Naive thymus-derived CD8-positive, alpha-beta T cell (primary cell): ENCODE data around the gene BRD3OS. TPM values are rescaled to one million over a fixed set of nuclear protein-coding genes. Genes with fewer than 3 reads are reported as not detected.
A peak's percentile ranks its signal among the peaks of the same experiment; 100 is the strongest.

ENCODE experiments used
- ATAC-seq, 2 donors: fragments of 150-1000 bp; cut with Tn5 transposase in 1 of 2; sonication (Bioruptor Pico), chemical (Tn5 transposase) in 1 of 2; 1 replicate in 1 of 2; 2 replicates in 1 of 2; pipeline ENCODE4 v1.10.0; 2021; ENCODE audit warnings: mild to moderate bottlenecking in 2 of 2, moderate library complexity in 2 of 2
- POLR2A ChIA-PET: fragments of 350-600 bp; sonication (Branson Sonifier 250); formaldehyde crosslinking; loops from one replicate; lab custom pipeline; 2021; ENCODE audit warnings: antibody characterized with exemption; lab: Charles Lee
- DNase-seq, 10 donors: peaks; one replicate each; pipeline versions ENCODE4 v3.0.0 to v3.0.0-alpha.2; 2020 to 2022
- H3K27ac Mint-ChIP-seq, 10 donors: one replicate each; pipeline ENCODE4 v1.8.0; 2020 to 2022; ENCODE audit warnings: mild to moderate bottlenecking in 10 of 10, mixed read lengths in 10 of 10, moderate library complexity in 4 of 10, inconsistent platforms in 1 of 10
- H3K27me3 Mint-ChIP-seq, 5 donors: one replicate each; pipeline ENCODE4 v1.8.0; 2021 to 2022; ENCODE audit warnings: mixed read lengths in 5 of 5
- H3K36me3 Mint-ChIP-seq, 3 donors: one replicate each; pipeline ENCODE4 v1.8.0; 2020 to 2022; ENCODE audit warnings: mixed read lengths in 3 of 3, mild to moderate bottlenecking in 2 of 3, inconsistent platforms in 1 of 3
- H3K4me1 Mint-ChIP-seq, 4 donors: one replicate each; pipeline ENCODE4 v1.8.0; 2021 to 2022; ENCODE audit warnings: mixed read lengths in 4 of 4
- H3K4me3 Mint-ChIP-seq, 10 donors: one replicate each; pipeline ENCODE4 v1.8.0; 2020 to 2022; ENCODE audit warnings: mild to moderate bottlenecking in 10 of 10, mixed read lengths in 10 of 10, moderate library complexity in 6 of 10, inconsistent platforms in 1 of 10
- H3K9me3 Mint-ChIP-seq, 9 donors: one replicate each; pipeline ENCODE4 v1.8.0; 2020 to 2022; ENCODE audit warnings: mixed read lengths in 9 of 9, mild to moderate bottlenecking in 3 of 9, inconsistent platforms in 1 of 9, moderate library complexity in 1 of 9
- polyA plus RNA-seq, 3 donors: library from polyadenylated mRNA; unstranded; fragments of 300-500 nt; fragmentation: Illumina TruSeq; gene quantifications; one replicate each; pipeline ENCODE4 v1.2.3, GENCODE V29; 2021
- total RNA-seq, 8 experiments: library from RNA in 2 of 8; stranded (reverse) in 2 of 8; gene quantifications; one replicate each; pipeline ENCODE4 v1.2.3 and lab custom pipeline; 2021 to 2026

Gene BRD3OS
- total and polyA plus RNA-seq, 5 experiments from 2014 or later: 13.8 to 28.6 (median 20.8) TPM

GRCh38 chr9:134060546-134060945 is 35.3 kb downstream of the BRD3OS start:
- DNase-seq (no peak), ATAC-seq (no peak)
- Mint-ChIP-seq H3K4me1 (peaks cover 25 to 75% (median 73%) of the 10 kb centered on the region in 4 donors), H3K27ac (peak overlapping the region in 5 of 10 donors; percentile 37 to 78 (median 53)), H3K4me3 (peak overlapping the region in 5 of 10 donors; percentile 14 to 48 (median 24)), H3K9me3 (no peaks in the 10 kb centered on the region), H3K27me3 (no peaks in the 10 kb centered on the region), H3K36me3 (no peaks in the 10 kb centered on the region)
- POLR2A ChIA-PET: no interaction called here

- Mint-ChIP-seq H3K9me3 (no peaks in the 10 kb centered on the region), H3K27me3 (no peaks in the 10 kb centered on the region), H3K36me3 (no peaks in the 10 kb centered on the region), H3K27ac (peak overlapping the region in 3 of 10 donors; percentile 37 to 78 (median 52)), H3K4me3 (peak overlapping the region in 2 of 10 donors; percentile 23 to 48), H3K4me1 (peaks cover 27 to 79% (median 77%) of the 10 kb centered on the region in 4 donors)
- POLR2A ChIA-PET: no interaction called here
- no peak for DNase-seq
- ATAC-seq: no peak
Measured at GRCh38 chr9:134061019-134061687, 35.9 kb downstream of the BRD3OS start.

DNA sequence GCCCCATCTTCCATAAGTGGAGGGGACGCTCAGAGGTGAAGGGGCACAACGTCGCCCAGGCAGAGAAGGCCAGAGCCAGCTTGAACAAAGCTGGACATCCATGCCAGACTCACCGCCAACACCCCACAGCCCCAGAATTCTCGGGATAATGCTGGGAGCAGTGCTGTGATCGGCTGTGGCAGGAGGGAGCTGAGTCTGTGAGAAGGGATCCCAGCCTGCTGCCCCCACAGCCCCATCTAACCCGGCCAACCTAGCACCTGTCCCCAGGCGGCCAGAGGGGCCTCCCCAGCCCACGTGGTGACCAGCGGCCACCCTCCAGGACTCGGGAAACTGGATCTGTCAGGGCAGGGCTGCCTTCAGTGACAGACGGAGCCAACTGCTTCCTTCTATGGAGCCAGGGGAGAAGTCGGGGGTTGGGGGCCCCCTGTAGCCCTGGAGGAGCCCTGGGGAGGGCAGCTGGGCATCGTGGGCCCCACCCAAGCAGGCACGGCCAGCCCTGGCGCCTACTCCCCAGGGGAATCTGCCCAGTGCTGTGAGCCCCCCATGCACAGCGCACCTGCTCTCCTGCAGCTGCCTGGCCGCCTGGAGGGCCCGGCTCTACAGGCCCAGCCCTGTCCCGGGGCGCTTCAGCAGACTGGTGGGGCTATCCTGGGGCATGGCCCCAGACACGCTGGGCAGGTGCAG is 36.5 kb downstream of the BRD3OS start:
- H3K27ac Mint-ChIP-seq: peak overlapping the region in 1 of 10 donors; percentile 78
- no peaks in the 10 kb centered on the region for H3K36me3 Mint-ChIP-seq
- ATAC-seq: no peak
- no peaks in the 10 kb centered on the region for H3K27me3 Mint-ChIP-seq
- H3K4me1 Mint-ChIP-seq: peaks cover 28 to 79% (median 79%) of the 10 kb centered on the region in 4 donors
- POLR2A ChIA-PET: interaction anchor here (0.8 kb wide), 1 partner anchor 8 kb away, joined by 3 read pairs; no protein-coding TSS in a partner anchor
- DNase-seq: no peak
- no peaks in the 10 kb centered on the region for H3K9me3 Mint-ChIP-seq
- peak overlapping the region in 3 of 10 donors; percentile 19 to 38 (median 25) for H3K4me3 Mint-ChIP-seq

DNA sequence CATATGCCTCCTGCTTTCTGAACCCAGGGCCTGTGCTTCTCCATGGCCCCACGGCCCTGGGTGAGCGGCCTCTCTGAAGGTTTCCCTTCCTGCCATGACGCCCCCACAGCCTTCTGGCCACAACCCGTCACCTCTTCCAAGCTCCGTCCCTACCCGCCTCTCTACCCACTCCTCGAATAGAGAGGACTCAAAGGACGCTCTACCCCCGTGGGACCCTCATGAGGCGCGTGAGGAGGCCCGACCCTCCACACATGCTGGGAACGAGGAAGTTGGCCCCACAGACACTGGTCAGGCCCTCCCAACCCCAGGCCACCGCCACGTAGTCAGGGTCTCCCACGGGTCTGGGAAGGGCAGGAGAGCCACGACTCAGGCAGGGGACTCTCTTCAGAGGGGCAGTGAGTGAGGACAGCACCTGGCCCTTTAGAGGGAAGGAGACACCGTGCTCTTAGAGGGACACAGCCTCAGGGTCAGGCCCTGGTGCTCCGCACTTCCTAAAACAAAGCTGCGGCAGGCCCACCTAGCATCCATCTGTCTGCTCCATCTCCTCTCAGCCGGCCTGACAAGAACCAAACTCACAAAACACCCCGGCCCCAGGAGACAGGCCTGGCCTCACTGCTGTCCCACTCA is 37.3 kb downstream of the BRD3OS start:
- POLR2A ChIA-PET: interaction anchor here (0.8 kb wide), 1 partner anchor 9 kb away, joined by 3 read pairs; no protein-coding TSS in a partner anchor
- H3K4me3 Mint-ChIP-seq: peak overlapping the region in 4 of 10 donors; percentile 14 to 33 (median 22)
- no peaks in the 10 kb centered on the region for H3K27me3 Mint-ChIP-seq
- ATAC-seq (no peak), DNase-seq (no peak)
- H3K4me1 Mint-ChIP-seq: peaks cover 28 to 72% (median 72%) of the 10 kb centered on the region in 4 donors
- no peaks in the 10 kb centered on the region for H3K9me3 Mint-ChIP-seq
- H3K27ac Mint-ChIP-seq: peak overlapping the region in 1 of 10 donors; percentile 26
- no peaks in the 10 kb centered on the region for H3K36me3 Mint-ChIP-seq

DNA sequence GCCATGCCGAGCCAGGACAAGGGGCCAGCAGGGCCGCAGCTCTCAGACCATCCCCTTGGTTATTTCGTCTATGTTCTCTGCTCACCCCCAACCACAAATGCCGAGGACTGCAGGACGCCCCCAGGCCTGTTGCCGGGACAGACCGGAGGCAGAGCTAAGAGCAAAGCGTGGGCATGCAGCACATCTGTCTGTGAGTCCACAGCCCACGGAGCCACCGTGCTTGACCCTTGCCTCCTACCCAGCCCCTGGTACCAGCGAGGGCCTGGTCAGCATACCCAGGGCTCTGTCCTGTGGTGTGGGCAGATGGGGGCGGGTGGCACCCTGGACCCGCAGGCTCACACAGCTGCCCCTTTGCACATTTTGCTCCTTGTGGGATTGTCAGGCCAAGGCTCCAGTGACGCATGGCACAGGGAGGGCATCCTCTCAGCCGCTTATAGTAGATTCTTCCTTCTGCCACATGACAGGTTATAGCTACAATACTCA is 37.8 kb downstream of the BRD3OS start:
- peaks cover 28 to 72% (median 70%) of the 10 kb centered on the region in 4 donors for H3K4me1 Mint-ChIP-seq
- POLR2A ChIA-PET: no interaction called here
- no peaks in the 10 kb centered on the region for H3K27me3 Mint-ChIP-seq
- no peaks in the 10 kb centered on the region for H3K9me3 Mint-ChIP-seq
- ATAC-seq (no peak), DNase-seq (no peak)
- H3K36me3 Mint-ChIP-seq: no peaks in the 10 kb centered on the region
- peak overlapping the region in 2 of 10 donors; percentile 14 to 33 for H3K4me3 Mint-ChIP-seq
- H3K27ac Mint-ChIP-seq: peak overlapping the region in 1 of 10 donors; percentile 27

- no peaks in the 10 kb centered on the region for H3K9me3 Mint-ChIP-seq
- ATAC-seq (no peak), DNase-seq (no peak)
- no peaks in the 10 kb centered on the region for H3K36me3 Mint-ChIP-seq
- H3K4me1 Mint-ChIP-seq: peaks cover 27 to 68% (median 65%) of the 10 kb centered on the region in 4 donors
- peak overlapping the region in 4 of 10 donors; percentile 22 to 86 (median 32) for H3K4me3 Mint-ChIP-seq
- POLR2A ChIA-PET: no interaction called here
- H3K27ac Mint-ChIP-seq: peak overlapping the region in 1 of 10 donors; percentile 27
- no peaks in the 10 kb centered on the region for H3K27me3 Mint-ChIP-seq
Measured at GRCh38 chr9:134063571-134064450, 38.5 kb downstream of the BRD3OS start.

GRCh38 chr9:134064711-134065110 is 39.4 kb downstream of the BRD3OS start:
- Mint-ChIP-seq H3K9me3 (no peaks in the 10 kb centered on the region), H3K36me3 (no peaks in the 10 kb centered on the region), H3K27me3 (peaks cover 0 to 2% (median 0%) of the 10 kb centered on the region in 5 donors), H3K27ac (peak overlapping the region in 3 of 10 donors; percentile 18 to 88 (median 36)), H3K4me3 (peak overlapping the region in 9 of 10 donors; percentile 46 to 92 (median 85)), H3K4me1 (peaks cover 26 to 64% (median 59%) of the 10 kb centered on the region in 4 donors)
- POLR2A ChIA-PET: interaction anchor here (1.3 kb wide), 1 partner anchor 39 kb away, joined by 4 read pairs; the partner anchor contains the start of gene BRD3OS
- ATAC-seq (no peak), DNase-seq (no peak)

GRCh38 chr9:134065612-134066419 is 40.5 kb downstream of the BRD3OS start:
- peaks cover 0 to 9% (median 4%) of the 10 kb centered on the region in 5 donors for H3K27me3 Mint-ChIP-seq
- H3K27ac Mint-ChIP-seq: peak overlapping the region; percentile 77 to 91 (median 90)
- H3K36me3 Mint-ChIP-seq: no peaks in the 10 kb centered on the region
- H3K4me3 Mint-ChIP-seq: peak overlapping the region; percentile 85 to 94 (median 90)
- ATAC-seq (peak in 1 of 2 donors; percentile 19), DNase-seq (peak in 8 of 10 donors; percentile 28 to 73 (median 42))
- peaks cover 20 to 55% (median 51%) of the 10 kb centered on the region in 4 donors for H3K4me1 Mint-ChIP-seq
- no peaks in the 10 kb centered on the region for H3K9me3 Mint-ChIP-seq
- POLR2A ChIA-PET: interaction anchor here (0.6 to 1.9 kb wide), 4 partner anchors 40 to 1845 kb away, joined by 3 to 9 read pairs (median 4); partner anchors contain the start of gene BRD3OS

GRCh38 chr9:134066526-134066912 is 41.2 kb downstream of the BRD3OS start:
- peaks cover 17 to 49% (median 44%) of the 10 kb centered on the region in 4 donors for H3K4me1 Mint-ChIP-seq
- POLR2A ChIA-PET: interaction anchor here (0.6 to 1.9 kb wide), 3 partner anchors 41 to 1844 kb away, joined by 3 to 9 read pairs (median 5); partner anchors contain the start of gene BRD3OS
- DNase-seq: peak in 3 of 10 donors; percentile 10 to 17 (median 13)

DNA sequence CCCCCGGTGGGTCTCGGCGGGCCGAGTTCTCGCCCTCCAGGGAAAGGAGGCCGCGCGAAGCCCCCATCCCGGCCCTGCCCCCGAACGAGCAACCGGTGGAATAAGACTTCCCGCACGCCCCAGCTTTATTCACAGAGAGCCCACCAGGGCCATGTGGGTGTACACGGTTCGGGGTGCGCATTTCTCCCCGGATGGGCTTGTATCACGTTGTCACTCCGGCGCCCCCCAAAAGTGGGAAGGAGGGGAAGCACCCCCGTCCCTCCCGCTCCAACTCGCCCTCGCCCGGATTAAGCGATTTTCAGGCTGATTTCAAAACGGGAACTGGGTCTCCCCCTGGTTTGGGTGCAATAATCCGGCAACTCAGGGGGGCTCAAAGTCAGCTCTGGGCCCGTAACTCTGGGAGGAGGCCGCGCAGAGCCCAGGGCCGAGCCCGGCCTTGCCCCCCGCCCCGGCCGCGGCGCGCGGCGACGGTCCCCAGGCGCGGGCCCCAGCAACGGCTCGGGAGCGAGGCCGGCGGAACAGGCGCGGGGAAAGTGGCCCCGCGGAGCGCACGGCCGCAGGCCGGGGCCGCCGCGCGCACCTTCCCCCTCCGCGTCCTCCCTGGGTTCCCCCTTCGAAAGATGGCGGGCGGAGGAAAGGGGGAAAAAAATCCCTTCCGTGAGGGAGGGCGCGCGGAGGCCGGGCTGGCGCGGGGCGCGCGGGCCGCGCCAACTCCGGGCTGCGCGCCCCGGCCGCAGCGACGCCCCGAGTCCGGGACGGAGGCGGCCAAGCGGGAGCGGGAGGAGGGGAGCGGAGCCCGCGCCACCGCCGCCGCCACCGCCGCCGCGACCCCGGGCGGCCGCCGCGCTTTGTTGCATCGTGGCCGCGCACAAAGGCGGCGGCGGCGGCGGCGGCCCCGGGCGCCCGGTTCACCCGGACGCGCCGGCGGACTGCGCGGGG is 41.9 kb downstream of the BRD3OS start:
- no peaks in the 10 kb centered on the region for H3K9me3 Mint-ChIP-seq
- DNase-seq: peak; percentile 16 to 74 (median 45)
- no peaks in the 10 kb centered on the region for H3K36me3 Mint-ChIP-seq
- ATAC-seq: peak; percentile 14 to 26
- H3K27me3 Mint-ChIP-seq: peaks cover under 1 to 14% (median 7%) of the 10 kb centered on the region in 5 donors
- POLR2A ChIA-PET: interaction anchor here (1.0 to 1.9 kb wide), 2 partner anchors 42 to 46 kb away, joined by 3 to 9 read pairs; partner anchors contain the start of gene BRD3OS
- H3K27ac Mint-ChIP-seq: peak overlapping the region in 9 of 10 donors; percentile 60 to 91 (median 85)
- peaks cover 16 to 46% (median 42%) of the 10 kb centered on the region in 4 donors for H3K4me1 Mint-ChIP-seq
- H3K4me3 Mint-ChIP-seq: peak overlapping the region; percentile 85 to 94 (median 90)

More at GRCh38 chr9:134066526-134066912, 41.2 kb downstream of the BRD3OS start:
- H3K9me3 Mint-ChIP-seq: no peaks in the 10 kb centered on the region
- no peaks in the 10 kb centered on the region for H3K36me3 Mint-ChIP-seq
- ATAC-seq: no peak
- H3K27me3 Mint-ChIP-seq: peaks cover 0 to 14% (median 6%) of the 10 kb centered on the region in 5 donors
- H3K4me3 Mint-ChIP-seq: peak overlapping the region; percentile 85 to 94 (median 90)
- peak overlapping the region; percentile 77 to 91 (median 90) for H3K27ac Mint-ChIP-seq
